ENCODE results near the gene KRT76. TPM values are rescaled to one million over a fixed set of nuclear protein-coding genes. Genes with fewer than 3 reads are reported as not detected.

The KRT76 gene
- total RNA-seq, 1 donor from 2014 or later: not detected

DNA sequence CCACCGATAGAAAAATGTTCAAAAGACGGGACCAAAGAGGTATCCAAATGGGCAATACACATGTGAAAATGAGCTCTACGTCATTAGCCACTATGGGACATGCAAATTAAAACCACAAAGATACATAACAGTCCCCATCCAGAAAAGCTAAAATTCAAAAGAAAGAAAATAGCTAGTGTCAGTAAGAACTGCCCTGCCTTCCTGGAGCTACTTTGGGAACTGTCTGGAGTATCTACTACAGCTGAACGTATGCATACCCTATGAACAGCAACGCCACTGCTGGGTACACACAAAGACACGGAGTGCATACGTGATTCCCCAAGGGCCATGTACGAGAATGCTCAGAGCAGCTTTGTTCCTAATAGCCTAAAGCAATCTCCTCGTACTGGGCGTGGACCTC, 48.0 kb downstream of the KRT76 start:
- no peak for DNase-seq
- no peak overlapping the region for H3K4me3 ChIP-seq
- H3K9me3 ChIP-seq (replicated peaks): no peaks in the 10 kb centered on the region
- no peaks in the 10 kb centered on the region for H3K36me3 ChIP-seq
- H3K27me3 ChIP-seq (ENCODE audit: low read depth): peaks cover 82% of the 10 kb centered on the region
- intact Hi-C loops (cut with micrococcal nuclease): no loop called here
- H3K4me1 ChIP-seq: no peaks in the 10 kb centered on the region
- TF ChIP-seq, protein P1, sequence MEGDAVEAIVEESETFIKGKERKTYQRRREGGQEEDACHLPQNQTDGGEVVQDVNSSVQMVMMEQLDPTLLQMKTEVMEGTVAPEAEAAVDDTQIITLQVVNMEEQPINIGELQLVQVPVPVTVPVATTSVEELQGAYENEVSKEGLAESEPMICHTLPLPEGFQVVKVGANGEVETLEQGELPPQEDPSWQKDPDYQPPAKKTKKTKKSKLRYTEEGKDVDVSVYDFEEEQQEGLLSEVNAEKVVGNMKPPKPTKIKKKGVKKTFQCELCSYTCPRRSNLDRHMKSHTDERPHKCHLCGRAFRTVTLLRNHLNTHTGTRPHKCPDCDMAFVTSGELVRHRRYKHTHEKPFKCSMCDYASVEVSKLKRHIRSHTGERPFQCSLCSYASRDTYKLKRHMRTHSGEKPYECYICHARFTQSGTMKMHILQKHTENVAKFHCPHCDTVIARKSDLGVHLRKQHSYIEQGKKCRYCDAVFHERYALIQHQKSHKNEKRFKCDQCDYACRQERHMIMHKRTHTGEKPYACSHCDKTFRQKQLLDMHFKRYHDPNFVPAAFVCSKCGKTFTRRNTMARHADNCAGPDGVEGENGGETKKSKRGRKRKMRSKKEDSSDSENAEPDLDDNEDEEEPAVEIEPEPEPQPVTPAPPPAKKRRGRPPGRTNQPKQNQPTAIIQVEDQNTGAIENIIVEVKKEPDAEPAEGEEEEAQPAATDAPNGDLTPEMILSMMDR (IDR thresholded peaks at IDR 0.05; ENCODE audit: borderline replicate concordance): no peak
- no peak overlapping the region for H3K27ac ChIP-seq (replicated peaks)

GRCh38 chr12:52728374-52728773, 48.8 kb downstream of the KRT76 start:
- Histone ChIP-seq H3K27me3 (ENCODE audit: low read depth) (peaks cover 75% of the 10 kb centered on the region), H3K4me1 (no peaks in the 10 kb centered on the region), H3K27ac (replicated peaks) (no peak overlapping the region), H3K9me3 (replicated peaks) (no peaks in the 10 kb centered on the region), H3K36me3 (no peaks in the 10 kb centered on the region), H3K4me3 (no peak overlapping the region)
- intact Hi-C loops (cut with micrococcal nuclease): no loop called here
- DNase-seq: no peak
- TF ChIP-seq, protein P1 (IDR thresholded peaks at IDR 0.05; ENCODE audit: borderline replicate concordance): no peak

DNA sequence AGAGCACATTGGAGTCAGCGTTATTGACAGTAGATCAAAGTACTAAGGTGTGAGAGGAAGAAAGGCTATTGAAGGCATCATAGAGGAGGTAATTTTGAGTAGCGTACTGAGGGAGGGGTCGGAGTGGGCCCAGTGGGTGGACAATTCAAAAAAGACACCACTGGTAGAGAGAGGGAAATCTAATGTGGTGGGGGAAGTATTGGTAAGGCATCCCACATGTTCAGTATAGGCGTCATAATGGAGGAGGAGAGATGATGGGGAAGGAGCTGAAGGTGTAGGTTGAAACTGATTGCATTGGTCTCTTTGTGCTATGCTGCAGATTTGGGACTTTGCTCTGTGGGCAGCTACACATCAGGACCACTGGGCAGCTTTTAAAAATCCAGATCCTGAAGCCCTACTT, 50.1 kb downstream of the KRT76 start:
- Histone ChIP-seq H3K4me3 (no peak overlapping the region), H3K27me3 (ENCODE audit: low read depth) (peaks cover 67% of the 10 kb centered on the region), H3K36me3 (no peaks in the 10 kb centered on the region), H3K27ac (replicated peaks) (no peak overlapping the region), H3K4me1 (no peaks in the 10 kb centered on the region), H3K9me3 (replicated peaks) (no peaks in the 10 kb centered on the region)
- DNase-seq: no peak
- intact Hi-C loops (cut with micrococcal nuclease): no loop called here
- TF ChIP-seq, protein P1 (IDR thresholded peaks at IDR 0.05; ENCODE audit: borderline replicate concordance): no peak

- intact Hi-C loops (cut with micrococcal nuclease): no loop called here
- Histone ChIP-seq H3K36me3 (no peaks in the 10 kb centered on the region), H3K9me3 (replicated peaks) (no peaks in the 10 kb centered on the region), H3K4me3 (no peak overlapping the region), H3K27me3 (ENCODE audit: low read depth) (peaks cover 62% of the 10 kb centered on the region), H3K27ac (replicated peaks) (no peak overlapping the region), H3K4me1 (no peaks in the 10 kb centered on the region)
- no peak for DNase-seq
- TF ChIP-seq, protein P1 (IDR thresholded peaks at IDR 0.05; ENCODE audit: borderline replicate concordance): no peak
Measured at GRCh38 chr12:52726451-52726850, 50.7 kb downstream of the KRT76 start.

GRCh38 chr12:52724384-52724783, 52.8 kb downstream of the KRT76 start:
- DNase-seq: no peak
- TF ChIP-seq, protein P1 (IDR thresholded peaks at IDR 0.05; ENCODE audit: borderline replicate concordance): no peak
- Histone ChIP-seq H3K36me3 (no peaks in the 10 kb centered on the region), H3K9me3 (replicated peaks) (no peaks in the 10 kb centered on the region), H3K4me3 (no peak overlapping the region), H3K4me1 (no peaks in the 10 kb centered on the region), H3K27me3 (ENCODE audit: low read depth) (peaks cover 48% of the 10 kb centered on the region), H3K27ac (replicated peaks) (no peak overlapping the region)
- intact Hi-C loops (cut with micrococcal nuclease): no loop called here

DNA sequence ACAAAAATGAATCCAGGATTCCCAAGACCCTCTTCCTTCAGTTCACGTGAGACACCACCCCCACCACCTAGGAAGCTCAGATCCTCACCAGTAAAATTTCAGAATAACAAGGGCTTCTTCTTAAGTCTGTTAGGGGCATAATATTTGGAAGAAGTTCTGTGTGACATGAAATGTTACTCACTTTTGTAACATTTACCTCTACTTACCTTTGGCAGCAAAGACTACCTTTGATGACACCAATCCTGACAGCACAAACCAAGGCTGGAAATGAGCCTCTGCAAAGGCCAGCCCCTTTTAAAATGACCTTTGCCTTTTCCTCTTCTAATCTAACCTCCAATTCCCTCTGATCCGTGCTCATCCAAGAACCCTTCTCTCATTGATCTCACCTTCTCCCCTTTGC, 54.5 kb downstream of the KRT76 start:
- H3K4me1 ChIP-seq: no peaks in the 10 kb centered on the region
- no peak overlapping the region for H3K27ac ChIP-seq (replicated peaks)
- TF ChIP-seq, protein P1 (IDR thresholded peaks at IDR 0.05; ENCODE audit: borderline replicate concordance): no peak
- peaks cover 47% of the 10 kb centered on the region for H3K27me3 ChIP-seq (ENCODE audit: low read depth)
- intact Hi-C loops (cut with micrococcal nuclease): no loop called here
- DNase-seq: no peak
- no peaks in the 10 kb centered on the region for H3K9me3 ChIP-seq (replicated peaks)
- no peak overlapping the region for H3K4me3 ChIP-seq
- no peaks in the 10 kb centered on the region for H3K36me3 ChIP-seq

Measured in left ventricle myocardium inferior (tissue), 1 donor.